ENCODE measurements around the gene SCAMP5. TPM values are rescaled to one million over a fixed set of nuclear protein-coding genes. Genes with fewer than 3 reads are reported as not detected.
A peak's percentile ranks its signal among the peaks of the same experiment; 100 is the strongest.

SCAMP5 gene
- total RNA-seq, 1 experiment from 2014 or later, result 6.2 TPM

GRCh38 chr15:74958320-74958907 is 36.9 kb upstream of the SCAMP5 start:
- ChIA-PET RAD21 (ENCODE audit: low non-redundant PET in 1 of 2, low total read pairs in 2 of 2, uncharacterized antibody in 2 of 2, unreplicated experiment in 2 of 2) (no interaction called here), CTCF (interaction anchor here (1.1 to 1.9 kb wide), 2 partner anchors 8 to 30 kb away, joined by 3 to 6 read pairs; no protein-coding TSS in a partner anchor), POLR2A (interaction anchor here (0.6 kb wide), 1 partner anchor 100 kb away, joined by 3 read pairs; no protein-coding TSS in a partner anchor)
- intact Hi-C loops (cut with micrococcal nuclease), result no loop called here
- no peaks in the 10 kb centered on the region for H3K36me3 ChIP-seq (ENCODE audit: control insufficient read depth in 1 of 2, insufficient read depth in 2 of 2, low read length in 2 of 2)
- H3K79me2 ChIP-seq (ENCODE audit: insufficient read depth, low read length), result no peaks in the 10 kb centered on the region; the same call in 1 of the 2 replicates
- peak overlapping the region; percentile 89 for H3K9ac ChIP-seq (ENCODE audit: low read length)
- peak overlapping the region; percentile 37; the same call in 1 of the 2 replicates for H3K27ac ChIP-seq (ENCODE audit: low read depth, low read length)
- H3K4me1 ChIP-seq (ENCODE audit: control insufficient read depth in 1 of 2, insufficient read depth in 2 of 2, low read length in 2 of 2), result peaks cover 17 to 65% of the 10 kb centered on the region in 2 experiments
- no TSS peak for BruUV-seq (replicated peaks)
- peak overlapping the region; percentile 100 for H3K4me2 ChIP-seq (ENCODE audit: low read length)
- no peak for DNase-seq (ENCODE audit: low read depth, low spot score)
- peak; percentile 41 for ATAC-seq
- no peaks in the 10 kb centered on the region for H3K9me2 ChIP-seq (ENCODE audit: insufficient read depth)
- H2AFZ ChIP-seq (ENCODE audit: low read depth, low read length, poor library complexity, severe bottlenecking), result peak overlapping the region; percentile 43
- H3K9me3 ChIP-seq (ENCODE audit: control insufficient read depth in 1 of 2, insufficient read depth in 1 of 2, low read depth in 1 of 2, low read length in 2 of 2), result no peaks in the 10 kb centered on the region
- H4K20me1 ChIP-seq (ENCODE audit: insufficient read depth), result no peaks in the 10 kb centered on the region
- TF ChIP-seq SIN3A (IDR thresholded peaks at IDR 0.05; ENCODE audit: low read depth), result no peak
- no peak for TF ChIP-seq ATF3 (IDR thresholded peaks at IDR 0.05)
- peak in 2 of 3 experiments; percentile 3 to 29; a peak in 1 of 6 replicates for TF ChIP-seq CTCF (IDR thresholded peaks at IDR 0.05 in 2 of 3, conservative IDR thresholded peaks at IDR 0.05 in 1 of 3; ENCODE audit: borderline replicate concordance in 1 of 3, insufficient read depth in 1 of 3, low read depth in 2 of 3, low read length in 2 of 3)
- TF ChIP-seq MAX (IDR thresholded peaks at IDR 0.05), result no peak
- TF ChIP-seq POLR2A (IDR thresholded peaks at IDR 0.05; ENCODE audit: borderline replicate concordance, extremely low read depth, insufficient read depth, insufficient read length), result no peak
- TF ChIP-seq ZBTB33 (IDR thresholded peaks at IDR 0.05; ENCODE audit: extremely low read depth, insufficient replicate concordance, low read length), result no peak
- no peak for TF ChIP-seq TCF7L2 (IDR thresholded peaks at IDR 0.05; ENCODE audit: borderline replicate concordance, extremely low read depth, insufficient read depth, insufficient read length)
- TF ChIP-seq ELF1 (IDR thresholded peaks at IDR 0.05; ENCODE audit: borderline replicate concordance, low read depth), result no peak
- TF ChIP-seq REST (IDR thresholded peaks at IDR 0.05; ENCODE audit: low read depth), result no peak
- no peak for TF ChIP-seq ZNF274 (IDR thresholded peaks at IDR 0.05; ENCODE audit: low read depth, low read length)
- no peak for TF ChIP-seq SP1 (IDR thresholded peaks at IDR 0.05; ENCODE audit: low read depth)
- no peak for TF ChIP-seq FOSL1 (IDR thresholded peaks at IDR 0.05; ENCODE audit: low read depth)
- no peak for TF ChIP-seq YY1 (IDR thresholded peaks at IDR 0.05; ENCODE audit: extremely low read depth, insufficient replicate concordance, low read depth, low read length)
- peak; percentile 53 for TF ChIP-seq POLR2AphosphoS5 (IDR thresholded peaks at IDR 0.05; ENCODE audit: low read depth, low read length)
- TF ChIP-seq CBX3 (IDR thresholded peaks at IDR 0.05; ENCODE audit: low read depth), result no peak
- H3K27me3 ChIP-seq (ENCODE audit: insufficient read depth, low read length), result no peaks in the 10 kb centered on the region
- peak overlapping the region; percentile 62 to 82 for H3K4me3 ChIP-seq (replicated peaks in 1 of 2; ENCODE audit: low read depth in 1 of 2, low read length in 2 of 2)
